Endodermal cell (in vitro differentiated cells): ENCODE results near the gene SLC4A8. TPM values are rescaled to one million over a fixed set of nuclear protein-coding genes. Genes with fewer than 3 reads are reported as not detected.
A peak's percentile ranks its signal among the peaks of the same experiment; 100 is the strongest.

ENCODE experiments used
- DNase-seq: peaks from one replicate; pipeline ENCODE4 v3.0.0-alpha.2; 2017
- H3K27ac ChIP-seq: 2 replicates; pipeline ENCODE4 v1.5.1; 2013; ENCODE audit warnings: mild to moderate bottlenecking, low read depth, low read length, moderate library complexity
- H3K27me3 ChIP-seq: 2 replicates; pipeline ENCODE4 v1.6.1; 2013; ENCODE audit warnings: mild to moderate bottlenecking, low read length, moderate library complexity; ENCODE audit not compliant: insufficient read depth, control insufficient read depth, poor library complexity, severe bottlenecking
- H3K36me3 ChIP-seq: 2 replicates; pipeline ENCODE4 v1.7.0; 2013; ENCODE audit warnings: mild to moderate bottlenecking, low read length, moderate library complexity; ENCODE audit not compliant: control insufficient read depth, insufficient read depth
- H3K4me1 ChIP-seq: one replicate; pipeline ENCODE4 v1.7.0; 2013; ENCODE audit warnings: low read length; ENCODE audit not compliant: control insufficient read depth, insufficient read depth
- H3K4me3 ChIP-seq: 2 replicates; pipeline ENCODE4 v1.5.1; 2013; ENCODE audit warnings: mild to moderate bottlenecking, low read length, moderate library complexity
- H3K9ac ChIP-seq: 2 replicates; pipeline ENCODE4 v1.6.1; 2013; ENCODE audit warnings: mild to moderate bottlenecking, low read length, moderate library complexity; ENCODE audit not compliant: poor library complexity, severe bottlenecking; ENCODE audit errors: extremely low read depth
- H3K9me3 ChIP-seq: 2 replicates; pipeline ENCODE4 v1.6.1; 2013; ENCODE audit warnings: mild to moderate bottlenecking, low read length, moderate library complexity; ENCODE audit not compliant: control insufficient read depth
- H3K27ac Mint-ChIP-seq: 2 replicates; pipeline ENCODE4 v1.8.0; 2020; ENCODE audit warnings: mixed read lengths
- H3K27me3 Mint-ChIP-seq: 2 replicates; pipeline ENCODE4 v1.8.0; 2021; ENCODE audit warnings: mild to moderate bottlenecking, mixed read lengths; ENCODE audit not compliant: insufficient read depth
- H3K36me3 Mint-ChIP-seq: 2 replicates; pipeline ENCODE4 v1.8.0; 2020; ENCODE audit warnings: low read depth, mixed read lengths
- H3K4me1 Mint-ChIP-seq: 2 replicates; pipeline ENCODE4 v1.8.0; 2020; ENCODE audit warnings: mixed read lengths
- H3K4me3 Mint-ChIP-seq: 2 replicates; pipeline ENCODE4 v1.8.0; 2020; ENCODE audit warnings: mild to moderate bottlenecking, moderate library complexity, mixed read lengths
- H3K9me3 Mint-ChIP-seq: 2 replicates; pipeline ENCODE4 v1.8.0; 2020; ENCODE audit warnings: mild to moderate bottlenecking, mixed read lengths
- WGBS, 2 experiments: methylation state at CpG; one replicate each; pipeline versions ENCODE4 v1.1.5 to v1.1.7; 2013; ENCODE audit warnings: missing lambda C conversion rate in 2 of 2, mixed read lengths in 1 of 2; ENCODE audit not compliant: insufficient coverage in 1 of 2, insufficient read length in 1 of 2; 5-methylcytosine and 5-hydroxymethylcytosine counted together
- total RNA-seq, 2 donors: library from RNA; stranded (reverse); fragmentation: NEBNext Ultra II Directional in 1 of 2; extraction: Animal tissue kit (Norgen Biotek cat#: 25700) in 1 of 2; gene quantifications; 2 replicates in 1 of 2; 3 replicates in 1 of 2; pipeline ENCODE4 v1.2.1, GENCODE V29; 2021
- TF ChIP-seq, protein P1 (sequence below): fragments of 200-600 bp; sonication (generic); conservative IDR thresholded peaks from 2 replicates; pipeline ENCODE4 v1.5.0; 2021; ENCODE audit warnings: antibody characterized with exemption, mild to moderate bottlenecking

Gene SLC4A8
- total RNA-seq, 2 donors from 2014 or later, result 25.8 to 26.4 TPM

DNA sequence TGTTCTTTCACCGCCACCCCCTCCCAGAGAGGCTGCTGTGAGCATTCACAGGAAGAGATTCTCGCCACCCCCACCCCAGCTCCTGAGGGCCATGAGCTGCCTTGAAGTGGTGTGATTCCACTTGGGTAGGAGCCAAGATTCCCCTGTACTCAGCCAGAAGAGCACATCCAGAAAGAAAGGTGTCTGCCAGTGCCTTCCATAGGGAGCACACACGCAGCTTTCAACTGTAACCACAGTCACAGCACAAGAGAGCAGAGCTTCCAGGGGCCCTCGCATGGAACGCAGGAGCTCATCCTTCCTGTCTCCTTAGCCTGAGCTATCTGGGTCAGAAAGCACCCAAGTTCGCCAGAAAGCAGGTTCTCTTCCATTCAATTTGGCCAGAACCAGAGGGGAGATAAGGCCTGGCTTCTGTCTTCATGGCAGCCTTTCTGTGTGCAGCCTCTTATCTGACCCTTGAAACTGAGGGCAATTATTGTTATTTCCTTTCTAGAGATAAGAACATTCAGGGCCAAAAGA lies 99.8 kb downstream of the SLC4A8 start:
- H3K4me1 ChIP-seq, result peaks cover 8% of the 10 kb centered on the region
- 86 to 88% methylated on average over 4 to 6 of the region's 6 CpGs for WGBS, 2 experiments
- Mint-ChIP-seq H3K27ac (peak overlapping the region; percentile 48), H3K36me3 (no peaks in the 10 kb centered on the region), H3K4me1 (peaks cover 29% of the 10 kb centered on the region), H3K9me3 (no peaks in the 10 kb centered on the region), H3K27me3 (peaks cover 8% of the 10 kb centered on the region), H3K4me3 (no peak overlapping the region)
- H3K9me3 ChIP-seq, result no peaks in the 10 kb centered on the region
- no peaks in the 10 kb centered on the region for H3K36me3 ChIP-seq
- TF ChIP-seq, protein P1, sequence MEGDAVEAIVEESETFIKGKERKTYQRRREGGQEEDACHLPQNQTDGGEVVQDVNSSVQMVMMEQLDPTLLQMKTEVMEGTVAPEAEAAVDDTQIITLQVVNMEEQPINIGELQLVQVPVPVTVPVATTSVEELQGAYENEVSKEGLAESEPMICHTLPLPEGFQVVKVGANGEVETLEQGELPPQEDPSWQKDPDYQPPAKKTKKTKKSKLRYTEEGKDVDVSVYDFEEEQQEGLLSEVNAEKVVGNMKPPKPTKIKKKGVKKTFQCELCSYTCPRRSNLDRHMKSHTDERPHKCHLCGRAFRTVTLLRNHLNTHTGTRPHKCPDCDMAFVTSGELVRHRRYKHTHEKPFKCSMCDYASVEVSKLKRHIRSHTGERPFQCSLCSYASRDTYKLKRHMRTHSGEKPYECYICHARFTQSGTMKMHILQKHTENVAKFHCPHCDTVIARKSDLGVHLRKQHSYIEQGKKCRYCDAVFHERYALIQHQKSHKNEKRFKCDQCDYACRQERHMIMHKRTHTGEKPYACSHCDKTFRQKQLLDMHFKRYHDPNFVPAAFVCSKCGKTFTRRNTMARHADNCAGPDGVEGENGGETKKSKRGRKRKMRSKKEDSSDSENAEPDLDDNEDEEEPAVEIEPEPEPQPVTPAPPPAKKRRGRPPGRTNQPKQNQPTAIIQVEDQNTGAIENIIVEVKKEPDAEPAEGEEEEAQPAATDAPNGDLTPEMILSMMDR, result no peak
- H3K27me3 ChIP-seq, result no peaks in the 10 kb centered on the region
- H3K4me3 ChIP-seq, result no peak overlapping the region
- no peak overlapping the region for H3K27ac ChIP-seq
- no peak for DNase-seq
- no peak overlapping the region for H3K9ac ChIP-seq

DNA sequence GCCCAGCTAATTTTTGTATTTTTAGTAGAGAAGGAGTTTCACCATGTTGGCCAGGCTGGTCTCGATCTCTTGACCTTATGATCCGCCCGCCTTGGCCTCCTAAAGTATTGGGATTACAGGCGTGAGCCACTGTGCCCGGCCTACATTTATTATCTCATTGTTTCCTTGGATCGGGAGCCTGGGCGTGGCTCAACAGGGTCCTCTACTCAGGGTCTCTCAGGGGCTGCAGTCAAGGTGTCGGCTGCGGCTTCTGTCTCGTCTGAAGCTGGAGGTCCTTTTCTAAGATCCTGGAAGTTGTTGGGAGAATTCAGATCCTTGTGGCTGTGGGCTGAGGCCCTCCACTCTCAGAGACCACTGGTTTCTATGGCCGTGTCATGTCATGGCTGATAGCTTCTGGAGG lies 100.9 kb downstream of the SLC4A8 start:
- Histone ChIP-seq H3K4me3 (no peak overlapping the region), H3K9ac (no peak overlapping the region), H3K27me3 (no peaks in the 10 kb centered on the region), H3K27ac (no peak overlapping the region), H3K4me1 (peaks cover 8% of the 10 kb centered on the region), H3K36me3 (no peaks in the 10 kb centered on the region), H3K9me3 (peaks cover 6% of the 10 kb centered on the region)
- Mint-ChIP-seq H3K9me3 (no peaks in the 10 kb centered on the region), H3K4me1 (peaks cover 38% of the 10 kb centered on the region), H3K36me3 (no peaks in the 10 kb centered on the region), H3K27ac (no peak overlapping the region), H3K4me3 (no peak overlapping the region), H3K27me3 (peaks cover 5% of the 10 kb centered on the region)
- 91 to 94% methylated on average over 8 to 11 of the region's 11 CpGs for WGBS, 2 experiments
- TF ChIP-seq, protein P1, result no peak
- DNase-seq, result no peak

DNA sequence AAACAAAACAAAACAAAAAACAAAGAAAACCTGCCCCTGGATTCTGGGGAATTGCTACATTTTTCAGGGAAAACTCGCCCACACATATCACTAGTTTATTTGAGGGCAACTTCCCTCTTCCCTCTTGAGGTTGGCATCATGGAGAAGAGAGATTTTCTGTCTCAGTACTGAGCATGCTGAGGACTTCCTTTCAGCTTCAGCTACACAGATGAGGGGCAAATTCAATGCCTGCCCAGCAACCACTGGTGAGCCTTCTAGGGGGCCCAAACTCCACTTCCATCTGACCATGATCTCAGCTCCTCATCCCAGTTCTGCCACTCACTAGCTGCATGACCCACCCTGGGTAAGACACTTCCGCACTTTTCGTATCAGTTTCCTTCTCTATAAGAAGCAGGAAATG lies 103.3 kb downstream of the SLC4A8 start:
- H3K27ac Mint-ChIP-seq, result no peak overlapping the region

More for the DNA sequence above, 103.3 kb downstream of the SLC4A8 start:
- Histone ChIP-seq H3K4me3 (no peak overlapping the region), H3K4me1 (peaks cover 8% of the 10 kb centered on the region), H3K36me3 (no peaks in the 10 kb centered on the region), H3K9ac (no peak overlapping the region), H3K27ac (no peak overlapping the region), H3K27me3 (no peaks in the 10 kb centered on the region), H3K9me3 (peaks cover 6% of the 10 kb centered on the region)
- H3K9me3 Mint-ChIP-seq, result no peaks in the 10 kb centered on the region
- peaks cover 48% of the 10 kb centered on the region for H3K4me1 Mint-ChIP-seq
- TF ChIP-seq, protein P1, result no peak
- peaks cover 5% of the 10 kb centered on the region for H3K27me3 Mint-ChIP-seq
- WGBS, 2 experiments, result 87 to 100% methylated on average over 1 to 3 of the region's 3 CpGs
- H3K4me3 Mint-ChIP-seq, result no peak overlapping the region
- DNase-seq, result no peak
- H3K36me3 Mint-ChIP-seq, result no peaks in the 10 kb centered on the region
